Activated naive CD8-positive, alpha-beta T cell (primary cell): Measurements from ENCODE around the gene OR4D10.
A peak's percentile ranks its signal among the peaks of the same experiment; 100 is the strongest.
"Not testable (repeated sequence)": the region's sequence is repeated elsewhere in the genome, so short reads cannot be mapped to it uniquely, and the experiment has no call there.

Experiments used
- H3K27ac Mint-ChIP-seq: one replicate; pipeline ENCODE4 v1.8.0; 2021; ENCODE audit warnings: mixed read lengths
- H3K27me3 Mint-ChIP-seq: one replicate; pipeline ENCODE4 v1.8.0; 2021; ENCODE audit warnings: mixed read lengths
- H3K36me3 Mint-ChIP-seq: one replicate; pipeline ENCODE4 v1.8.0; 2021; ENCODE audit warnings: mixed read lengths
- H3K4me1 Mint-ChIP-seq: one replicate; pipeline ENCODE4 v1.8.0; 2021; ENCODE audit warnings: low read depth, mixed read lengths
- H3K4me3 Mint-ChIP-seq: one replicate; pipeline ENCODE4 v1.8.0; 2021; ENCODE audit warnings: mild to moderate bottlenecking, mixed read lengths
- H3K9me3 Mint-ChIP-seq: one replicate; pipeline ENCODE4 v1.8.0; 2021; ENCODE audit warnings: low read depth, mixed read lengths

The OR4D10 gene

DNA sequence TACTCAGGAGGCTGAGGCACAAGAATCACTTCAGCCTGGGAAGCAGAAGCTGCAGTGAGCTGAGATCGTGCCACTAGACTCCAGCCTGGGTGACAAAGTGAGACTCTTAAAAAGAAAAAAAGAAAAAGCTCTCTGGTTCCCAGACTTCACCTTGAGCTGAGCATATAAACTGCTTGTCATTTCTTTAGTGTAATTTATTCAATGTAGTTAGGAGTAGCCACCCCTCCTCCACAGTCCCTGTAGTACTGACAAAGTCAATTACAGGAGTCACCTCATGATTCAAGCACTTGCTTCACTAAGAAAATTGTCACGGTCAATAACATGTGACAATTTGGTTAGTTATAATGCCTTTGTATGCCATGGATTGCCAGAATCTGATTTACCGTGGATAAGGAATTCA, 7.2 kb downstream of the OR4D10 start:
- H3K4me3 Mint-ChIP-seq: no peak overlapping the region
- H3K36me3 Mint-ChIP-seq: no peaks in the 10 kb centered on the region
- no peaks in the 10 kb centered on the region for H3K9me3 Mint-ChIP-seq
- no peaks in the 10 kb centered on the region for H3K4me1 Mint-ChIP-seq
- no peak overlapping the region for H3K27ac Mint-ChIP-seq
- peaks cover 6% of the 10 kb centered on the region for H3K27me3 Mint-ChIP-seq

DNA sequence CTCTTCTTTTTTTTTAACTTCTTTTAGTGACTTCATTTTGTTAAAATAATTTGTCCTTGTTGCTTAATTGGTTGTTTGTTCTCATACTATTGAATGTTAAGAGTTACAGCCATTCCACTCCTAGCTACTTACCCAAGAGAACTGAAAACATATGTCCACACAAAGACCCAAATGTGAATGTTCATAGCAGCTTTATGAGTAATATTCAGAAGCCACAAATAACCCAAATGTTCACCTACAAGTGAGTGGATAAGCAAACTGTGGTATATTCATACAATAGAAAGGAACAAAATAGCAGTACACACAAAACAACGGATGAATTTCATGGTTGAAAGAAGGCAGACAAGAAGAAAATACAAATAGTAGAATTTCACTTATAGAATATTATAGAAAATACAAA, 28.8 kb downstream of the OR4D10 start:
- H3K27ac Mint-ChIP-seq: no peak overlapping the region
- H3K27me3 Mint-ChIP-seq: peaks cover 10% of the 10 kb centered on the region
- no peak overlapping the region for H3K4me3 Mint-ChIP-seq
- H3K4me1 Mint-ChIP-seq: no peaks in the 10 kb centered on the region
- no peaks in the 10 kb centered on the region for H3K9me3 Mint-ChIP-seq
- peaks cover 5% of the 10 kb centered on the region for H3K36me3 Mint-ChIP-seq

DNA sequence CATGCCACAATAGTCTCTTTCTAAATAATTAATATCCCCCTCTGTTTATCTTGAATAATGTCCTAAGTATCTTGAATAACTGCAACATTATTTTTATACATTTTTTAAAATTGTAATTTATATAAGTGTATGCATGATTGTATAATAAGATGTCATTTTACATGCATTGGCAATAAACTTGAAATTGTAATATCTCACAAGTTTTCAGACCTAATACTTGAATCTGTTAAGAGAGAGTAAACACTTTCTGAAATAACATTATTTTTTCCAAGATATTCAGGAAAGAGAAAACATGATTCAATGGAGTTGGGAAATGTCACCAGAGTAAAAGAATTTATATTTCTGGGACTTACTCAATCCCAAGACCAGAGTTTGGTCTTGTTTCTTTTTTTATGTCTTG, 30.2 kb downstream of the OR4D10 start, which contains the start of gene OR4D11:
Gene OR4D11 (plus strand): TSS at position 301 of the 400 bp plus-strand sequence. CDS start 0 bp downstream, at position 301.
- H3K9me3 Mint-ChIP-seq: no peaks in the 10 kb centered on the region
- no peaks in the 10 kb centered on the region for H3K36me3 Mint-ChIP-seq
- no peaks in the 10 kb centered on the region for H3K4me1 Mint-ChIP-seq
- H3K27ac Mint-ChIP-seq: no peak within 1 kb of the TSS
- no peak within 1 kb of the TSS for H3K4me3 Mint-ChIP-seq
- peaks cover 5% of the 10 kb centered on the region for H3K27me3 Mint-ChIP-seq

DNA sequence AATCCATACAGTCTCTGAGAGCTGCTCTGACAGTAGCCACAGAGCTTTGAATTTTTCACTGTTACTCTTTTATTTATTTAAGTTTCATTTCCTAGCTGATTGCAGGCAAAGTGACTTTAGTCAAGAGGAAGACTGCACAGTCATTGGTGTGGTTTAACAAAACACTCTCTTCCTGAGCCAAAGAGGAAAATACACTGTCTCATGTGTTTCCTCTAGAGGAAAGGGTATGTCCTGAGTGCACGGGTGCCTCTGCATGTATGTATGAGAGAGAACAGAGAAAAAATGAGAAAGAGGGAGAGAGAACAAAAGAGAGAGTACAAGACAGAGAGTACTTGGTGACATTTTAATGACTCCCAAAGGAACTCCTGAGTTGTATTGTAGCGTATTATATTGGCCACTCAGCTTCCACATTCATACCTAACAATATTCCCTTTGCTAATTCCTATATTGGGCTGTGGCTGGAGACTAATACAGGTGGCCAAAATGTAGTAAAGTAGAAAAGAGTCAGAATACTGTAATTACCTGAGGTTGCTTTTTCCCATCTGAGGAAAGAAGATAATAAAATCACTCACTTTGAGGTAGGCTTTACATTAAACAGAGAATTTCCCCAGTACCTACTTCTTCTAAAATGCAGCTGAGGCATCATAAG, 38.0 kb downstream of the OR4D10 start, which contains the start of gene OR4D9:
Gene OR4D9 (plus strand): TSS at position 599 of the 649 bp plus-strand sequence. CDS start 3,374 bp downstream, outside the sequence.
- H3K4me3 Mint-ChIP-seq: peak within 1 kb of the TSS; percentile 3
- H3K9me3 Mint-ChIP-seq: no peaks in the 10 kb centered on the region
- peaks cover 28% of the 10 kb centered on the region for H3K4me1 Mint-ChIP-seq
- no peaks in the 10 kb centered on the region for H3K36me3 Mint-ChIP-seq
- H3K27me3 Mint-ChIP-seq: no peaks in the 10 kb centered on the region
- peak within 1 kb of the TSS; percentile 2 for H3K27ac Mint-ChIP-seq

DNA sequence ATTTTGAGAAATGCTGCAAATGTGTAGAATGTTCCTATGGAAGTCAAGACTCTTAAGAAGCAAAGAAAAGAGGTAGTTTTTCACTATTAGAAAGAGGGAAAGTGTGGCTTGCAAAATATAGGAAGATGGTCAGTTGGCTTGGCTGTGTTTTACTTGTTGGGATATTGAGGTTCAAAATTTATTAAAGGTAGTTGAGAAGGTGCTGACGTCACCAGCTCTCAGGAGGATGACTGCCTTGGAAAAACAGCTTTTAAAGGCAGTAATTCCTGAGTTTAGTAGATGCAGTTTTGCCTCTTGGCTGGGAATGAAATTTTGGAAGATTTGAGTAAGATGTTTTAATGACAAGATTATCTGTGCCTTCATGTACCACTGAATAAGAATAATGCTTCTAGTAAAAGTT, 38.6 kb downstream of the OR4D10 start:
- H3K9me3 Mint-ChIP-seq: no peaks in the 10 kb centered on the region
- no peaks in the 10 kb centered on the region for H3K36me3 Mint-ChIP-seq
- H3K4me3 Mint-ChIP-seq: no peak overlapping the region
- H3K27ac Mint-ChIP-seq: no peak overlapping the region
- H3K27me3 Mint-ChIP-seq: no peaks in the 10 kb centered on the region
- peaks cover 28% of the 10 kb centered on the region for H3K4me1 Mint-ChIP-seq

DNA sequence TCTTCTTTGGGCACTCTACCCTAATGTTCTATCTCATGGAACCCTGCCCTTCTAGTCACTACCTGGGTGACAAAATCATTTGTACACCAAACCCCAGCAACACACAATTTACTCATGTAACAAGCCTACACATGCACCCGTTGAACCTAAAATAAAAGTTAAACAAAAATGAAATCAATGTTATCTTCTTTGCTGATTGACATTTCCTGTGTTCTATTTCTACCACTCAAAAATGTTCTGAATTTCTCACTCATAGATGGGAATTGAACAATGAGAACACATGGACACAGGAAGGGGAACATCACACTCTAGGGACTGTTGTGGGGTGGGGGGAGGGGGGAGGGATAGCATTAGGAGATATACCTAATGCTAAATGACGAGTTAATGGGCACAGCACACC, 47.0 kb downstream of the OR4D10 start:
- H3K27ac Mint-ChIP-seq, H3K9me3 Mint-ChIP-seq, H3K36me3 Mint-ChIP-seq, H3K27me3 Mint-ChIP-seq, H3K4me3 Mint-ChIP-seq, H3K4me1 Mint-ChIP-seq: not testable (repeated sequence)

DNA sequence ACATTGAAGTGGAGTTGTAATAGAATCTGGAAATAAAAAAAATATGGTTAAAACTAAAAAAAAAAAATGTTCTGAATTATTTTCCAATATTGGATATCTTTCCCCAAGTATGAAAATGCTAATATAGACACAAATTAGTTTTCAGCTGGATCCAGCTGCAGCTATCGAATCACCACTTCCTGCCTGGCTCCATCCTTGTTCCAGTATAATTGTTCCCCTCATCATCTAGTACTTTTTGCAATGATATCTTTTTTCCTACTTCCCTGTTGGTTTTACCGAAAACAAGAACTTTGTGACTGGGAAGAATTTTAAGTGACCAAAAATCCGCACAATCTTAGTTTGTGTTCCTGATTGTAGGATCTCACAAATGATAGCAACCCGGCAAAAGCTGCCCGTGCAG, 47.6 kb downstream of the OR4D10 start:
- H3K27me3 Mint-ChIP-seq: peaks cover 2% of the 10 kb centered on the region
- H3K27ac Mint-ChIP-seq: no peak overlapping the region
- no peaks in the 10 kb centered on the region for H3K36me3 Mint-ChIP-seq
- no peaks in the 10 kb centered on the region for H3K9me3 Mint-ChIP-seq
- no peak overlapping the region for H3K4me3 Mint-ChIP-seq
- no peaks in the 10 kb centered on the region for H3K4me1 Mint-ChIP-seq

DNA sequence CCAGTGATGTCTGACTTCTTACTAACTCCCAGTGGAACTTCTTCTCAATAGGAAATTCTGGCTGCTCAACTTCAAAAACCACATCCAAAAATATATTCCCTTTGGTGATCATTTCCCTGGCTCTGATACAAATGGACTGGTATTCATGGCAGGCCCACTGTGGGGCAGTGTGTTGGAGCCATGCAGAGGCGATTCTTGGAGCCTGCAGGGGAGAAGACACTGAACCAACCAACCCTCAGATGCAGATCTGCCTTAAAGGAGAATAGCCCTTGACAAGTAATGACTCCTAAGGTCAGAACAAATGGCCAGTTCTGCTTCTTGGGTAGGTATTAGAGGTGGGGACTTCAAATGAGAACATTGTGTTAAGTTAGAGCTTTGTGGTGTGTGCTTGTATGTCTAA, 50.4 kb downstream of the OR4D10 start:
- H3K27me3 Mint-ChIP-seq: peaks cover 2% of the 10 kb centered on the region
- H3K4me3 Mint-ChIP-seq: no peak overlapping the region
- no peak overlapping the region for H3K27ac Mint-ChIP-seq
- no peaks in the 10 kb centered on the region for H3K4me1 Mint-ChIP-seq
- no peaks in the 10 kb centered on the region for H3K9me3 Mint-ChIP-seq
- no peaks in the 10 kb centered on the region for H3K36me3 Mint-ChIP-seq

DNA sequence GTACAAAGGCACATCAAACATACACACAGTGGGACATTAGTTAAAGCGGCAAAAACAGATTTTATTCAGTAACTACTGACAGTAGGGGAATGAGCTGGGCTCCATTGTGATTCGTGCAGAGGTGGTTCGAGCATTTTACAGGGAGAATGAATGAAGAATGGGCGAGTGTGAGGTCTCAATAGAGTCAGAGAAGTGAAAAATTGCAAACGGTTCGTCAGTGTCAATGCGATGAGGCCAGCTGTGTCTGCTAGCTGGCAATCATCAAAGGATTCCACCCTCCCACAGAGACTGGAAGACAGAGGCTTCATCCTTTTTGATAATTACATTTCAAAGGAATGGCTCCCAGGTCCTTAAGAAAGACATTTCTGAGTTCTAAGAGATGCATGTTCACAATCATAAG, 55.6 kb downstream of the OR4D10 start:
- Mint-ChIP-seq H3K27me3 (peaks cover 5% of the 10 kb centered on the region), H3K9me3 (no peaks in the 10 kb centered on the region), H3K36me3 (no peaks in the 10 kb centered on the region), H3K27ac (no peak overlapping the region), H3K4me1 (no peaks in the 10 kb centered on the region), H3K4me3 (no peak overlapping the region)
